HepG2 (cell line): ENCODE measurements around the gene DCST2. TPM values are rescaled to one million over a fixed set of nuclear protein-coding genes. Genes with fewer than 3 reads are reported as not detected.

Experiments
- NFE2 ChIP-seq: sonication (generic); formaldehyde crosslinking; IDR thresholded peaks from 2 replicates; pipeline ENCODE4 v1.4.0; 2020; ENCODE audit warnings: missing genetic modification reagents
- NFRKB ChIP-seq: fragments of 450-650 bp; IDR thresholded peaks from 2 replicates; pipeline ENCODE4 v1.6.1; 2017
- PRDM10 ChIP-seq: sonication (generic); formaldehyde crosslinking; IDR thresholded peaks from 2 replicates; pipeline ENCODE4 v1.4.0; 2020; ENCODE audit warnings: low read depth, missing genetic modification reagents
- SP2 ChIP-seq: sonication (generic); formaldehyde crosslinking; IDR thresholded peaks from 2 replicates; pipeline ENCODE4 v1.5.1; 2020; ENCODE audit warnings: mild to moderate bottlenecking, missing genetic modification reagents
- TFE3 ChIP-seq: IDR thresholded peaks from 2 replicates; pipeline ENCODE4 v1.6.1; 2016
- U2AF2 ChIP-seq: fragments of 200-400 bp; formaldehyde crosslinking; IDR thresholded peaks from 2 replicates; pipeline ENCODE4 v1.6.1; 2017; ENCODE audit warnings: low read depth, mild to moderate bottlenecking, low read length
- ZBTB4 ChIP-seq: sonication (generic); formaldehyde crosslinking; IDR thresholded peaks from 2 replicates; pipeline ENCODE4 v1.4.0; 2020; ENCODE audit warnings: missing genetic modification reagents, mild to moderate bottlenecking, borderline replicate concordance
- ZFY ChIP-seq: sonication (generic); formaldehyde crosslinking; IDR thresholded peaks from 2 replicates; pipeline ENCODE4 v1.4.0; 2020; ENCODE audit warnings: missing genetic modification reagents
- ZNF557 ChIP-seq: sonication (generic); formaldehyde crosslinking; IDR thresholded peaks from 2 replicates; pipeline ENCODE4 v1.4.0; 2020; ENCODE audit warnings: missing genetic modification reagents
- ZNF788 ChIP-seq: sonication (generic); formaldehyde crosslinking; IDR thresholded peaks from 2 replicates; pipeline ENCODE4 v1.5.0; 2020; ENCODE audit warnings: mild to moderate bottlenecking, missing genetic modification reagents, borderline replicate concordance
- ZSCAN21 ChIP-seq: sonication (generic); formaldehyde crosslinking; IDR thresholded peaks from 2 replicates; pipeline ENCODE4 v1.8.0; 2022; ENCODE audit warnings: mild to moderate bottlenecking, missing genetic modification reagents, moderate library complexity, borderline replicate concordance
- polyA plus RNA-seq, 8 experiments: library from polyadenylated mRNA; depleted of rRNA in 3 of 8; stranded (reverse) in 7 of 8; unstranded in 1 of 8; fragments of >200 nt; fragmentation: Illumina TruSeq in 4 of 8; extraction: Trizol in 4 of 8; gene quantifications; 2 replicates each; pipeline versions ENCODE4 v1.2.1 to v1.2.3, GENCODE V29; 2011 to 2016; ENCODE audit warnings: low read depth in 4 of 8, missing spikeins in 1 of 8, mixed read lengths in 1 of 8; ENCODE audit not compliant: insufficient read depth in 1 of 8
- total RNA-seq, 5 experiments: library from RNA; depleted of rRNA; stranded (reverse); fragments of >200 nt; fragmentation: Illumina TruSeq; extraction: Trizol; gene quantifications; 2 replicates each; pipeline ENCODE4 v1.2.3, GENCODE V29; 2016; ENCODE audit warnings: low read depth in 1 of 5
- TF ChIP-seq, protein P1 (sequence below): sonication (generic); formaldehyde crosslinking; IDR thresholded peaks from 2 replicates; pipeline ENCODE4 v1.4.0; 2020; ENCODE audit warnings: missing genetic modification reagents
- TF ChIP-seq, protein P2 (sequence below): sonication (generic); formaldehyde crosslinking; IDR thresholded peaks from 2 replicates; pipeline ENCODE4 v1.5.0; 2020; ENCODE audit warnings: mild to moderate bottlenecking, missing genetic modification reagents

Gene DCST2
- total and polyA plus RNA-seq, 2 of the 13 experiments (the other 11 are each of a cell fraction or from before 2014, with no cell fraction given) = 0.74 TPM; not detected in 1

GRCh38 chr1:155070721-155071569, 37.4 kb upstream of the DCST2 start (continued):
- TF ChIP-seq, protein P1, sequence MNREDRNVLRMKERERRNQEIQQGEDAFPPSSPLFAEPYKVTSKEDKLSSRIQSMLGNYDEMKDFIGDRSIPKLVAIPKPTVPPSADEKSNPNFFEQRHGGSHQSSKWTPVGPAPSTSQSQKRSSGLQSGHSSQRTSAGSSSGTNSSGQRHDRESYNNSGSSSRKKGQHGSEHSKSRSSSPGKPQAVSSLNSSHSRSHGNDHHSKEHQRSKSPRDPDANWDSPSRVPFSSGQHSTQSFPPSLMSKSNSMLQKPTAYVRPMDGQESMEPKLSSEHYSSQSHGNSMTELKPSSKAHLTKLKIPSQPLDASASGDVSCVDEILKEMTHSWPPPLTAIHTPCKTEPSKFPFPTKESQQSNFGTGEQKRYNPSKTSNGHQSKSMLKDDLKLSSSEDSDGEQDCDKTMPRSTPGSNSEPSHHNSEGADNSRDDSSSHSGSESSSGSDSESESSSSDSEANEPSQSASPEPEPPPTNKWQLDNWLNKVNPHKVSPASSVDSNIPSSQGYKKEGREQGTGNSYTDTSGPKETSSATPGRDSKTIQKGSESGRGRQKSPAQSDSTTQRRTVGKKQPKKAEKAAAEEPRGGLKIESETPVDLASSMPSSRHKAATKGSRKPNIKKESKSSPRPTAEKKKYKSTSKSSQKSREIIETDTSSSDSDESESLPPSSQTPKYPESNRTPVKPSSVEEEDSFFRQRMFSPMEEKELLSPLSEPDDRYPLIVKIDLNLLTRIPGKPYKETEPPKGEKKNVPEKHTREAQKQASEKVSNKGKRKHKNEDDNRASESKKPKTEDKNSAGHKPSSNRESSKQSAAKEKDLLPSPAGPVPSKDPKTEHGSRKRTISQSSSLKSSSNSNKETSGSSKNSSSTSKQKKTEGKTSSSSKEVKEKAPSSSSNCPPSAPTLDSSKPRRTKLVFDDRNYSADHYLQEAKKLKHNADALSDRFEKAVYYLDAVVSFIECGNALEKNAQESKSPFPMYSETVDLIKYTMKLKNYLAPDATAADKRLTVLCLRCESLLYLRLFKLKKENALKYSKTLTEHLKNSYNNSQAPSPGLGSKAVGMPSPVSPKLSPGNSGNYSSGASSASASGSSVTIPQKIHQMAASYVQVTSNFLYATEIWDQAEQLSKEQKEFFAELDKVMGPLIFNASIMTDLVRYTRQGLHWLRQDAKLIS (CRISPR knock-in tag) = no peak
- TF ChIP-seq ZSCAN21 (peak; percentile 62; the same call in 1 of the 2 replicates), TFE3 (no peak), PRDM10 (peak; percentile 44; the same call in 1 of the 2 replicates), ZNF788 (CRISPR knock-in tag) (peak; percentile 70; the same call in 1 of the 2 replicates), ZFY (peak; percentile 77), SP2 (CRISPR knock-in tag) (no peak), NFE2 (no peak), NFRKB (no peak), ZBTB4 (CRISPR knock-in tag) (no peak), U2AF2 (no peak), ZNF557 (CRISPR knock-in tag) (no peak)
- TF ChIP-seq, protein P2, sequence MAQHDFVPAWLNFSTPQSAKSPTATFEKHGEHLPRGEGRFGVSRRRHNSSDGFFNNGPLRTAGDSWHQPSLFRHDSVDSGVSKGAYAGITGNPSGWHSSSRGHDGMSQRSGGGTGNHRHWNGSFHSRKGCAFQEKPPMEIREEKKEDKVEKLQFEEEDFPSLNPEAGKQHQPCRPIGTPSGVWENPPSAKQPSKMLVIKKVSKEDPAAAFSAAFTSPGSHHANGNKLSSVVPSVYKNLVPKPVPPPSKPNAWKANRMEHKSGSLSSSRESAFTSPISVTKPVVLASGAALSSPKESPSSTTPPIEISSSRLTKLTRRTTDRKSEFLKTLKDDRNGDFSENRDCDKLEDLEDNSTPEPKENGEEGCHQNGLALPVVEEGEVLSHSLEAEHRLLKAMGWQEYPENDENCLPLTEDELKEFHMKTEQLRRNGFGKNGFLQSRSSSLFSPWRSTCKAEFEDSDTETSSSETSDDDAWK = no peak
